ENCODE data around the gene RHOJ.
"Not testable (repeated sequence)": the region's sequence is repeated elsewhere in the genome, so short reads cannot be mapped to it uniquely, and the experiment has no call there.

RHOJ gene

DNA sequence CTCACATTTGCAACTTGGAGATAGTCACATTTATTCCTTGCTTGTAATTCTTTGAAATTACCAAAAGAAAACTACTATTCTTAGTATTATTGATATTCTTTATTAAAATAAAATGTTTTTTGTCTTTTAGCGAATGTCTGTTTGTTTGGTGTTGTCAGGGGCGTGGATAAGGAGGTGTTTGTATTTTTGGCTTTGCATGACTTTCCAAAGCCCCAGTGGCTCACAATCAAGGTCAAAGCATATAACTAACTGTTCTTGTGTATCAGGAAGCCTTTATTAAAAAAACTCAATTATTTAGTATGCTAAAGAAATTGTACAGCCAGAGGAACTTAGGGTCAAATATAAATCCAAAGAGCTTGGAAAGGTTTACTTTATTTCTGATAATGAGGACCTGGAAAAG is 96.6 kb downstream of the RHOJ start:
- no peak for DNase-seq

DNA sequence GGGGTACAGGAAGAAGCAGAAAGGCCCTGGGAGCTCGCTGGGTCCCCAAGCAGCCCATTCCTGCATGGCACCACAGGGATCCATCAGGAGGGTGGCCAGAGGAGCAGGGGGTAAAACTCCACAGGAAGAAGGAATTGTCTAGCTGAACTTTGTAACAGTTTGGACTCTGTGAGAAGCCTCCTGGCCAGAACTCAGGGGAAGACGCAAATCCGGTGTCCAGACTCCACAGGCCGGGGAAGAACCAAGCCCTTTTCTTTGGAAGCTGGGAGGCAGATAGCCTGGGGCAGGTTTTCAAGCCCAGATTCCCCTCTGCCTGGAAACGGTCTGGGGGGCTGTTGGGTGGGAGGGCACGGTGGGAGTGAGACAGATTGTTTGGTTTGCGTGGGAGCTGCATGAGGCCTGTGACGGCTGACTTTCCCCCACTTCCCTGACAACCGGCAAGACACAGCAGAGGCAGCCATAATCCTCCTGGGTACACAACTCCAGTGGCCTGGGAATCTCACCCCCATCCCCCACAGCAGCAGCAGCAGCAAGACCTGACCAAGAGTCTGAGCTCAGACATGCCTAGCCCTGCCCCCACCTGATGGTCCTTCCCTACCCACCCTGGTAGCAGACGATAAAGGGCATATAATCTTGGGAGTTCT is 97.8 kb downstream of the RHOJ start:
- DNase-seq = no peak

- DNase-seq = not testable (repeated sequence)
Observed at GRCh38 chr14:63304429-63304828, 100.2 kb downstream of the RHOJ start.

DNA sequence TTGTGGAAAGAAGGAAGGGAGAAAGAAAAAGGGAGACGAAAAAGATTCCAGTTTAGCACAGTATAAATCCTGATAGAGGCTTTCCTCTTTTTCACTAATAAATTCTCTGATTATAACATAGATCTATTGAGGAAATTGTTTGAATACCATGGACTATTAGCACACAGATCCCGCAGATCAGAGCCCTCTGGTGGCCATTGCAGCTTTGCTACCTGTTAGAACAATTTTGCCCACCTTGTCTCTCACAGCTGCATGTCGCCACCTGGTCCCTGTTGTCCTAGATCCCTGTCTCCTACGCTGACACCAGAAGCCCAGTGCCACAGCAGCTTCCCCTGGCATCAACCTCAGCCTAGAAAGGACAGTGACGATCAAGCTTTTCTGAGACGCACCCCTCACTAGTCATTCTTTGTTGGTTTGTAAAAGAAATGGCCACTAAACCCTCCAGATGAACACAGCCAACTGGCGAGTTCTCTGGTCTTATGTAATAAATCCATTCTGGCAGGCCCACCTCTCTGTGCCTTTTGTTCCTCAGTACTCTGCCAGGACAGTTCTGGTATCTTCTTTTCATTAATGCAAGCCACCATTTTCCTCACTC is 104.6 kb downstream of the RHOJ start:
- DNase-seq = peak; percentile 72

DNA sequence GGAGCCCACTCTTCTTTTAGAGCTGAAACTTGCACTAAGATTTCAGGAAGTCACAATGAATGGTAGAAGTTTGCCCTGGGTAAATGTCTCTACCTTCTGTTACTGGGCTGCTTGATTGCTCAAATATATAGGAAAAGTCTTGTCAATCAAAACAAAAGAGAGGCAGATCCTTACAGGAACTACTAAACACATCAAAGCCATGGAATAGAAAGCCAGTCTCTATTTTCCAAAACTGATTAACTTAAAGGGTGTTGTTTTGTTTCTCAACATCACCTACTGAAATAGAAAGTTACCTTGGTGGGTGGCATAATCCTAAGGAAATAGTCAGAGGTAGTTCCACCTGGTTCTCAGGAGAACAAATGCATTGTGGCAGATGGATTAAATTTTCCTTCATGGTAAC is 114.6 kb downstream of the RHOJ start, which contains the start of gene GPHB5:
TSS of gene GPHB5 (minus strand) at position 101 of the 400 bp plus-strand sequence. CDS start 1,086 bp downstream, outside the sequence.
- DNase-seq = no peak

GRCh38 chr14:63322472-63322871 is 118.2 kb downstream of the RHOJ start:
- DNase-seq = no peak

GRCh38 chr14:63322897-63323573 is 118.8 kb downstream of the RHOJ start:
- DNase-seq = peak; percentile 30

GRCh38 chr14:63326840-63327239 is 122.6 kb downstream of the RHOJ start:
- no peak for DNase-seq

- no peak for DNase-seq
Observed at GRCh38 chr14:63328787-63329737, 124.8 kb downstream of the RHOJ start.

- peak; percentile 49 for DNase-seq
Observed at GRCh38 chr14:63342371-63342770, 138.1 kb downstream of the RHOJ start.
